HepG2 (cell line): ENCODE data around the gene LRRC3C. TPM values are rescaled to one million over a fixed set of nuclear protein-coding genes. Genes with fewer than 3 reads are reported as not detected.
A peak's percentile ranks its signal among the peaks of the same experiment; 100 is the strongest.

Experiments
- ATF7 ChIP-seq, 2 experiments: fragments of 450-650 bp in 1 of 2; sonication (generic) in 1 of 2; formaldehyde crosslinking in 1 of 2; IDR thresholded peaks; 2 replicates each; pipeline versions ENCODE4 v1.4.0 to v1.6.1; 2016 to 2020; ENCODE audit warnings: antibody characterized with exemption in 1 of 2, mild to moderate bottlenecking in 1 of 2, missing genetic modification reagents in 1 of 2
- FOXA1 ChIP-seq, 2 experiments: fragments of 450-650 bp in 1 of 2; sonication (generic) in 1 of 2; formaldehyde crosslinking in 1 of 2; IDR thresholded peaks; 2 replicates each; pipeline versions ENCODE4 v1.4.0 to v1.6.1; 2016 to 2020; ENCODE audit warnings: missing genetic modification reagents in 1 of 2
- HMG20B ChIP-seq: conservative IDR thresholded peaks from 2 replicates; pipeline ENCODE4 v1.6.1; 2016; ENCODE audit warnings: missing genetic modification reagents, missing compliant biosample characterization
- HNF4A ChIP-seq: sonication (generic); formaldehyde crosslinking; IDR thresholded peaks from 2 replicates; pipeline ENCODE4 v1.4.0; 2020; ENCODE audit warnings: missing genetic modification reagents
- ISX ChIP-seq: sonication (generic); formaldehyde crosslinking; conservative IDR thresholded peaks from 2 replicates; pipeline ENCODE4 v1.5.0; 2020; ENCODE audit warnings: missing genetic modification reagents
- MEIS1 ChIP-seq: sonication (generic); formaldehyde crosslinking; IDR thresholded peaks from 2 replicates; pipeline ENCODE4 v1.9.0; 2021; ENCODE audit warnings: mild to moderate bottlenecking, missing genetic modification reagents, moderate library complexity, borderline replicate concordance
- NR1H2 ChIP-seq: sonication (generic); formaldehyde crosslinking; IDR thresholded peaks from 2 replicates; pipeline ENCODE4 v1.8.1; 2022; ENCODE audit warnings: low read depth, missing genetic modification reagents, borderline replicate concordance
- SKIL ChIP-seq: sonication (generic); formaldehyde crosslinking; IDR thresholded peaks from 2 replicates; pipeline ENCODE4 v1.8.0; 2022; ENCODE audit warnings: missing genetic modification reagents, mild to moderate bottlenecking, moderate library complexity, borderline replicate concordance
- SMARCE1 ChIP-seq: fragments of 450-650 bp; IDR thresholded peaks from 2 replicates; pipeline ENCODE4 v1.6.1; 2017; ENCODE audit warnings: borderline replicate concordance
- SP4 ChIP-seq: sonication (generic); formaldehyde crosslinking; IDR thresholded peaks from 2 replicates; pipeline ENCODE4 v1.8.1; 2023; ENCODE audit warnings: mild to moderate bottlenecking, missing genetic modification reagents
- polyA plus RNA-seq, 8 experiments: library from polyadenylated mRNA; depleted of rRNA in 3 of 8; stranded (reverse) in 7 of 8; unstranded in 1 of 8; fragments of >200 nt; fragmentation: Illumina TruSeq in 4 of 8; extraction: Trizol in 4 of 8; gene quantifications; 2 replicates each; pipeline versions ENCODE4 v1.2.1 to v1.2.3, GENCODE V29; 2011 to 2016; ENCODE audit warnings: low read depth in 4 of 8, missing spikeins in 1 of 8, mixed read lengths in 1 of 8; ENCODE audit not compliant: insufficient read depth in 1 of 8
- total RNA-seq, 5 experiments: library from RNA; depleted of rRNA; stranded (reverse); fragments of >200 nt; fragmentation: Illumina TruSeq; extraction: Trizol; gene quantifications; 2 replicates each; pipeline ENCODE4 v1.2.3, GENCODE V29; 2016; ENCODE audit warnings: low read depth in 1 of 5
- TF ChIP-seq, protein P1 (sequence below): sonication (generic); formaldehyde crosslinking; IDR thresholded peaks from 2 replicates; pipeline ENCODE4 v1.4.0; 2020; ENCODE audit warnings: missing genetic modification reagents
- TF ChIP-seq, protein P2 (sequence below): sonication (generic); formaldehyde crosslinking; IDR thresholded peaks from 2 replicates; pipeline ENCODE4 v1.5.1; 2020; ENCODE audit warnings: mild to moderate bottlenecking, missing genetic modification reagents
- TF ChIP-seq, protein P3 (sequence below): sonication (generic); formaldehyde crosslinking; IDR thresholded peaks from 2 replicates; pipeline ENCODE4 v1.4.0; 2020; ENCODE audit warnings: missing genetic modification reagents
- TF ChIP-seq, protein P4 (sequence below): sonication (generic); formaldehyde crosslinking; IDR thresholded peaks from 2 replicates; pipeline ENCODE4 v1.5.0; 2020; ENCODE audit warnings: missing genetic modification reagents

The LRRC3C gene
- total and polyA plus RNA-seq, 2 of the 13 experiments (the other 11 are each of a cell fraction or from before 2014, with no cell fraction given): 0.17 TPM; not detected in 1

- TF ChIP-seq, protein P1, sequence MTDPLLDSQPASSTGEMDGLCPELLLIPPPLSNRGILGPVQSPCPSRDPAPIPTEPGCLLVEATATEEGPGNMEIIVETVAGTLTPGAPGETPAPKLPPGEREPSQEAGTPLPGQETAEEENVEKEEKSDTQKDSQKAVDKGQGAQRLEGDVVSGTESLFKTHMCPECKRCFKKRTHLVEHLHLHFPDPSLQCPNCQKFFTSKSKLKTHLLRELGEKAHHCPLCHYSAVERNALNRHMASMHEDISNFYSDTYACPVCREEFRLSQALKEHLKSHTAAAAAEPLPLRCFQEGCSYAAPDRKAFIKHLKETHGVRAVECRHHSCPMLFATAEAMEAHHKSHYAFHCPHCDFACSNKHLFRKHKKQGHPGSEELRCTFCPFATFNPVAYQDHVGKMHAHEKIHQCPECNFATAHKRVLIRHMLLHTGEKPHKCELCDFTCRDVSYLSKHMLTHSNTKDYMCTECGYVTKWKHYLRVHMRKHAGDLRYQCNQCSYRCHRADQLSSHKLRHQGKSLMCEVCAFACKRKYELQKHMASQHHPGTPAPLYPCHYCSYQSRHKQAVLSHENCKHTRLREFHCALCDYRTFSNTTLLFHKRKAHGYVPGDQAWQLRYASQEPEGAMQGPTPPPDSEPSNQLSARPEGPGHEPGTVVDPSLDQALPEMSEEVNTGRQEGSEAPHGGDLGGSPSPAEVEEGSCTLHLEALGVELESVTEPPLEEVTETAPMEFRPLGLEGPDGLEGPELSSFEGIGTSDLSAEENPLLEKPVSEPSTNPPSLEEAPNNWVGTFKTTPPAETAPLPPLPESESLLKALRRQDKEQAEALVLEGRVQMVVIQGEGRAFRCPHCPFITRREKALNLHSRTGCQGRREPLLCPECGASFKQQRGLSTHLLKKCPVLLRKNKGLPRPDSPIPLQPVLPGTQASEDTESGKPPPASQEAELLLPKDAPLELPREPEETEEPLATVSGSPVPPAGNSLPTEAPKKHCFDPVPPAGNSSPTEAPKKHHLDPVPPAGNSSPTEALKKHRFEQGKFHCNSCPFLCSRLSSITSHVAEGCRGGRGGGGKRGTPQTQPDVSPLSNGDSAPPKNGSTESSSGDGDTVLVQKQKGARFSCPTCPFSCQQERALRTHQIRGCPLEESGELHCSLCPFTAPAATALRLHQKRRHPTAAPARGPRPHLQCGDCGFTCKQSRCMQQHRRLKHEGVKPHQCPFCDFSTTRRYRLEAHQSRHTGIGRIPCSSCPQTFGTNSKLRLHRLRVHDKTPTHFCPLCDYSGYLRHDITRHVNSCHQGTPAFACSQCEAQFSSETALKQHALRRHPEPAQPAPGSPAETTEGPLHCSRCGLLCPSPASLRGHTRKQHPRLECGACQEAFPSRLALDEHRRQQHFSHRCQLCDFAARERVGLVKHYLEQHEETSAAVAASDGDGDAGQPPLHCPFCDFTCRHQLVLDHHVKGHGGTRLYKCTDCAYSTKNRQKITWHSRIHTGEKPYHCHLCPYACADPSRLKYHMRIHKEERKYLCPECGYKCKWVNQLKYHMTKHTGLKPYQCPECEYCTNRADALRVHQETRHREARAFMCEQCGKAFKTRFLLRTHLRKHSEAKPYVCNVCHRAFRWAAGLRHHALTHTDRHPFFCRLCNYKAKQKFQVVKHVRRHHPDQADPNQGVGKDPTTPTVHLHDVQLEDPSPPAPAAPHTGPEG (CRISPR knock-in tag): peak; percentile 84; the same call in 1 of the 2 replicates
- TF ChIP-seq ISX: peak; percentile 60; the same call in 1 of the 2 replicates
- TF ChIP-seq, protein P2, sequence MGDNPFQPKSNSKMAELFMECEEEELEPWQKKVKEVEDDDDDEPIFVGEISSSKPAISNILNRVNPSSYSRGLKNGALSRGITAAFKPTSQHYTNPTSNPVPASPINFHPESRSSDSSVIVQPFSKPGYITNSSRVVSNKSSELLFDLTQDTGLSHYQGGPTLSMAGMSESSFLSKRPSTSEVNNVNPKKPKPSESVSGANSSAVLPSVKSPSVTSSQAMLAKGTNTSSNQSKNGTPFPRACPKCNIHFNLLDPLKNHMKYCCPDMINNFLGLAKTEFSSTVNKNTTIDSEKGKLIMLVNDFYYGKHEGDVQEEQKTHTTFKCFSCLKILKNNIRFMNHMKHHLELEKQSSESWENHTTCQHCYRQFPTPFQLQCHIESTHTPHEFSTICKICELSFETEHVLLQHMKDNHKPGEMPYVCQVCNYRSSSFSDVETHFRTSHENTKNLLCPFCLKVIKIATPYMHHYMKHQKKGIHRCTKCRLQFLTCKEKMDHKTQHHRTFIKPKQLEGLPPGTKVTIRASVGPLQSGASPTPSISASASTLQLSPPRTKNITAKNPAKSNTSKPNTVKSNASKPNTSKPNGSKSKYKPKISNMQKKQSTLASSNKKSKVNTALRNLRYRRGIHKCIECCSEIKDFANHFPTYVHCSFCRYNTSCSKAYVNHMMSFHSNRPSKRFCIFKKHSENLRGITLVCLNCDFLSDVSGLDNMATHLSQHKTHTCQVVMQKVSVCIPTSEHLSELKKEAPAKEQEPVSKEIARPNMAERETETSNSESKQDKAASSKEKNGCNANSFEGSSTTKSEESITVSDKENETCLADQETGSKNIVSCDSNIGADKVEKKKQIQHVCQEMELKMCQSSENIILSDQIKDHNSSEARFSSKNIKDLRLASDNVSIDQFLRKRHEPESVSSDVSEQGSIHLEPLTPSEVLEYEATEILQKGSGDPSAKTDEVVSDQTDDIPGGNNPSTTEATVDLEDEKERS (CRISPR knock-in tag): peak; percentile 97
- peak; percentile 90 for TF ChIP-seq SP4 (CRISPR knock-in tag)
- peak; percentile 97 for TF ChIP-seq NR1H2 (CRISPR knock-in tag)
- TF ChIP-seq HNF4A (CRISPR knock-in tag): peak; percentile 39
- peak; percentile 88 for TF ChIP-seq HMG20B (CRISPR knock-in tag)
- TF ChIP-seq SKIL (CRISPR knock-in tag): peak; percentile 75
- TF ChIP-seq ATF7 (IDR thresholded peaks at IDR 0.05): peak; percentile 100
- peak; percentile 92 for TF ChIP-seq ATF7 (CRISPR knock-in tag; IDR thresholded peaks at IDR 0.05)
- TF ChIP-seq, protein P3, sequence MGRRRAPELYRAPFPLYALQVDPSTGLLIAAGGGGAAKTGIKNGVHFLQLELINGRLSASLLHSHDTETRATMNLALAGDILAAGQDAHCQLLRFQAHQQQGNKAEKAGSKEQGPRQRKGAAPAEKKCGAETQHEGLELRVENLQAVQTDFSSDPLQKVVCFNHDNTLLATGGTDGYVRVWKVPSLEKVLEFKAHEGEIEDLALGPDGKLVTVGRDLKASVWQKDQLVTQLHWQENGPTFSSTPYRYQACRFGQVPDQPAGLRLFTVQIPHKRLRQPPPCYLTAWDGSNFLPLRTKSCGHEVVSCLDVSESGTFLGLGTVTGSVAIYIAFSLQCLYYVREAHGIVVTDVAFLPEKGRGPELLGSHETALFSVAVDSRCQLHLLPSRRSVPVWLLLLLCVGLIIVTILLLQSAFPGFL (CRISPR knock-in tag): peak; percentile 57
- TF ChIP-seq MEIS1: peak; percentile 63; the same call in 1 of the 2 replicates
- TF ChIP-seq, protein P4, sequence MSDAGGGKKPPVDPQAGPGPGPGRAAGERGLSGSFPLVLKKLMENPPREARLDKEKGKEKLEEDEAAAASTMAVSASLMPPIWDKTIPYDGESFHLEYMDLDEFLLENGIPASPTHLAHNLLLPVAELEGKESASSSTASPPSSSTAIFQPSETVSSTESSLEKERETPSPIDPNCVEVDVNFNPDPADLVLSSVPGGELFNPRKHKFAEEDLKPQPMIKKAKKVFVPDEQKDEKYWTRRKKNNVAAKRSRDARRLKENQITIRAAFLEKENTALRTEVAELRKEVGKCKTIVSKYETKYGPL (CRISPR knock-in tag): peak; percentile 82
- TF ChIP-seq FOXA1 (IDR thresholded peaks at IDR 0.05): no peak
- peak; percentile 90 for TF ChIP-seq FOXA1 (CRISPR knock-in tag; IDR thresholded peaks at IDR 0.05)
- TF ChIP-seq SMARCE1: no peak
These were observed 53.0 kb downstream of the LRRC3C start, which contains the start of gene PSMD3 (continued) for GRCh38 chr17:39980351-39981206.
